H9 (cell line): ENCODE measurements around the gene WDR43. TPM values are rescaled to one million over a fixed set of nuclear protein-coding genes. Genes with fewer than 3 reads are reported as not detected.

Experiments
- DNase-seq: peaks from one replicate; pipeline ENCODE4 v3.0.0-alpha.2; 2017
- H2AFZ ChIP-seq: one replicate; pipeline ENCODE4 v1.6.1; 2013; ENCODE audit warnings: mild to moderate bottlenecking, low read length, control low read depth, moderate library complexity
- H2AK5ac ChIP-seq: 2 replicates; pipeline ENCODE4 v1.6.1; 2013; ENCODE audit warnings: low read length, control low read depth, mixed read lengths; ENCODE audit not compliant: insufficient read length
- H2BK120ac ChIP-seq: one replicate; pipeline ENCODE4 v1.6.1; 2013; ENCODE audit warnings: low read depth, mild to moderate bottlenecking, low read length, control low read depth, inconsistent platforms; ENCODE audit not compliant: poor library complexity, severe bottlenecking
- H2BK12ac ChIP-seq: 2 replicates; pipeline ENCODE4 v1.6.1; 2013; ENCODE audit warnings: low read length, control low read depth, mixed read lengths, low read depth; ENCODE audit not compliant: insufficient read length
- H2BK15ac ChIP-seq: 2 replicates; pipeline ENCODE4 v1.6.1; 2013; ENCODE audit warnings: low read depth, low read length, control low read depth
- H2BK20ac ChIP-seq: one replicate; pipeline ENCODE4 v1.6.1; 2013; ENCODE audit warnings: low read depth, mild to moderate bottlenecking, low read length, control low read depth, inconsistent platforms; ENCODE audit not compliant: poor library complexity, severe bottlenecking
- H2BK5ac ChIP-seq: 2 replicates; pipeline ENCODE4 v1.6.1; 2013; ENCODE audit warnings: low read length, control low read depth, mixed read lengths; ENCODE audit not compliant: insufficient read length
- H3K14ac ChIP-seq: 2 replicates; pipeline ENCODE4 v1.6.1; 2013; ENCODE audit warnings: low read length, control low read depth; ENCODE audit not compliant: insufficient read depth
- H3K18ac ChIP-seq: 2 replicates; pipeline ENCODE4 v1.6.1; 2013; ENCODE audit warnings: low read depth, mild to moderate bottlenecking, mixed read lengths, low read length, control low read depth; ENCODE audit not compliant: insufficient read length
- H3K23ac ChIP-seq: 2 replicates; pipeline ENCODE4 v1.6.1; 2013; ENCODE audit warnings: low read length, control low read depth, mixed read lengths, low read depth; ENCODE audit not compliant: insufficient read length
- H3K23me2 ChIP-seq: 2 replicates; pipeline ENCODE4 v1.6.1; 2013; ENCODE audit warnings: low read depth, mild to moderate bottlenecking, mixed read lengths, low read length, control low read depth; ENCODE audit not compliant: insufficient read length, poor library complexity, severe bottlenecking
- H3K27ac ChIP-seq: 2 replicates; pipeline ENCODE4 v1.5.1; 2013; ENCODE audit warnings: low read length, control low read depth, mixed read lengths, low read depth; ENCODE audit not compliant: insufficient read length
- H3K27me3 ChIP-seq: 2 replicates; pipeline ENCODE4 v1.6.1; 2013; ENCODE audit warnings: low read length, control low read depth, inconsistent platforms; ENCODE audit not compliant: insufficient read depth
- H3K4ac ChIP-seq: 2 replicates; pipeline ENCODE4 v1.6.1; 2013; ENCODE audit warnings: low read depth, mild to moderate bottlenecking, control low read depth, inconsistent platforms, low read length, moderate library complexity
- H3K4me1 ChIP-seq: 2 replicates; pipeline ENCODE4 v1.6.1; 2013; ENCODE audit warnings: low read length, control low read depth, inconsistent platforms; ENCODE audit not compliant: insufficient read depth
- H3K4me2 ChIP-seq: 2 replicates; pipeline ENCODE4 v1.6.1; 2013; ENCODE audit warnings: low read length, control low read depth, mixed read lengths; ENCODE audit not compliant: insufficient read length, insufficient read depth
- H3K56ac ChIP-seq: 2 replicates; pipeline ENCODE4 v1.6.1; 2013; ENCODE audit warnings: low read depth, mild to moderate bottlenecking, mixed read lengths, low read length, control low read depth; ENCODE audit not compliant: insufficient read length
- H3K79me1 ChIP-seq: 2 replicates; pipeline ENCODE4 v1.6.1; 2013; ENCODE audit warnings: low read depth, mild to moderate bottlenecking, moderate library complexity, low read length, control low read depth, inconsistent platforms; ENCODE audit not compliant: insufficient read depth, poor library complexity, severe bottlenecking
- H3K79me2 ChIP-seq: 2 replicates; pipeline ENCODE4 v1.6.1; 2013; ENCODE audit warnings: low read length, control low read depth, inconsistent platforms; ENCODE audit not compliant: insufficient read depth
- H3K9ac ChIP-seq: 2 replicates; pipeline ENCODE4 v1.6.1; 2013; ENCODE audit warnings: low read length, control low read depth, mixed read lengths; ENCODE audit not compliant: insufficient read length; ENCODE audit errors: extremely low read depth
- H3K9me3 ChIP-seq: one replicate; pipeline ENCODE4 v1.6.1; 2013; ENCODE audit warnings: low read depth, low read length, inconsistent platforms; ENCODE audit not compliant: control insufficient read depth
- H3T11ph ChIP-seq: one replicate; pipeline ENCODE4 v1.6.1; 2013; ENCODE audit warnings: mild to moderate bottlenecking, low read length, control low read depth, inconsistent platforms
- H4K20me1 ChIP-seq: one replicate; pipeline ENCODE4 v1.6.1; 2013; ENCODE audit not compliant: control insufficient read depth, insufficient read length, insufficient read depth
- H4K5ac ChIP-seq: 2 replicates; pipeline ENCODE4 v1.6.1; 2013; ENCODE audit warnings: low read depth, mild to moderate bottlenecking, mixed read lengths, low read length, control low read depth; ENCODE audit not compliant: insufficient read length
- H4K8ac ChIP-seq: replicated peaks from 2 replicates; pipeline ENCODE4 v1.6.1; 2013; ENCODE audit warnings: low read length, control low read depth, mixed read lengths, low read depth; ENCODE audit not compliant: insufficient read length
- H4K91ac ChIP-seq: 2 replicates; pipeline ENCODE4 v1.6.1; 2013; ENCODE audit warnings: low read depth, mild to moderate bottlenecking, moderate library complexity, mixed read lengths, low read length, control low read depth; ENCODE audit not compliant: insufficient read length
- H3K27ac Mint-ChIP-seq, 3 experiments: 2 replicates in 2 of 3; 3 replicates in 1 of 3; pipeline ENCODE4 v1.8.0; 2020 to 2021; ENCODE audit warnings: mixed read lengths in 3 of 3, mild to moderate bottlenecking in 1 of 3, moderate library complexity in 1 of 3
- H3K27me3 Mint-ChIP-seq: 2 replicates; pipeline ENCODE4 v1.8.0; 2021; ENCODE audit warnings: low read depth, mild to moderate bottlenecking, moderate library complexity, mixed read lengths
- H3K36me3 Mint-ChIP-seq, 3 experiments: 2 replicates in 2 of 3; 3 replicates in 1 of 3; pipeline ENCODE4 v1.8.0; 2020 to 2021; ENCODE audit warnings: low read depth in 3 of 3, mixed read lengths in 3 of 3; ENCODE audit not compliant: insufficient read depth in 1 of 3
- H3K4me1 Mint-ChIP-seq, 2 experiments: 2 replicates each; pipeline ENCODE4 v1.8.0; 2020; ENCODE audit warnings: mixed read lengths in 2 of 2
- H3K4me3 Mint-ChIP-seq, 2 experiments: 2 replicates in 1 of 2; 3 replicates in 1 of 2; pipeline ENCODE4 v1.8.0; 2020 to 2021; ENCODE audit warnings: mild to moderate bottlenecking in 2 of 2, mixed read lengths in 2 of 2, moderate library complexity in 1 of 2
- H3K9me3 Mint-ChIP-seq, 2 experiments: 2 replicates in 1 of 2; 3 replicates in 1 of 2; pipeline ENCODE4 v1.8.0; 2020; ENCODE audit warnings: mild to moderate bottlenecking in 2 of 2, mixed read lengths in 2 of 2, moderate library complexity in 1 of 2
- WGBS: extraction: QIAGEN DNeasy Blood & Tissue Kit; methylation state at CpG from one replicate; pipeline ENCODE4 v1.1.7; 2013; ENCODE audit warnings: missing lambda C conversion rate, low lambda C conversion rate, mixed read lengths; ENCODE audit not compliant: insufficient read length; ENCODE audit errors: extremely low coverage; 5-methylcytosine and 5-hydroxymethylcytosine counted together
- total RNA-seq: library from RNA; stranded (reverse); gene quantifications from 2 replicates; pipeline ENCODE4 v1.2.1, GENCODE V29; 2021
- TF ChIP-seq, protein P1 (sequence below): fragments of 200-600 bp; sonication (generic); conservative IDR thresholded peaks from 3 replicates; pipeline ENCODE4 v1.8.0; 2021; ENCODE audit warnings: antibody characterized with exemption, mild to moderate bottlenecking

The WDR43 gene
- total RNA-seq, 1 experiment from 2014 or later, result 186 TPM

- DNase-seq, result no peak
- H3K14ac ChIP-seq, result no peak overlapping the region
- H4K91ac ChIP-seq, result no peak overlapping the region
- H3K79me1 ChIP-seq, result no peaks in the 10 kb centered on the region
- H2BK20ac ChIP-seq, result no peak overlapping the region
- H3K27ac Mint-ChIP-seq, result no peak overlapping the region
- H3K23me2 ChIP-seq, result no peaks in the 10 kb centered on the region
- peaks cover 4 to 5% of the 10 kb centered on the region in 2 experiments; a peak in 3 of 4 replicates for H3K4me1 Mint-ChIP-seq
- no peaks in the 10 kb centered on the region for H3K9me3 ChIP-seq
- no peak overlapping the region for H3K27ac ChIP-seq
- no peak overlapping the region for H4K5ac ChIP-seq
- H2BK12ac ChIP-seq, result no peak overlapping the region
- no peak overlapping the region for H3T11ph ChIP-seq
- no peak overlapping the region for H2BK120ac ChIP-seq
- H2AFZ ChIP-seq, result no peak overlapping the region
- H3K27me3 Mint-ChIP-seq, result no peaks in the 10 kb centered on the region; the same call in 1 of the 2 replicates
- H2AK5ac ChIP-seq, result no peak overlapping the region
- no peak overlapping the region for H3K56ac ChIP-seq
- no CpG with 5 or more reads among the region's 7 CpGs for WGBS
- no peak overlapping the region for H3K4me2 ChIP-seq
- no peak overlapping the region for H2BK15ac ChIP-seq
- no peak overlapping the region for H3K4ac ChIP-seq
- no peaks in the 10 kb centered on the region for H4K20me1 ChIP-seq
- no peaks in the 10 kb centered on the region for H3K79me2 ChIP-seq
- no peaks in the 10 kb centered on the region for H3K27me3 ChIP-seq
- no peak overlapping the region for H3K9ac ChIP-seq
- no peak overlapping the region for H3K18ac ChIP-seq
- H3K9me3 Mint-ChIP-seq, result no peaks in the 10 kb centered on the region
- TF ChIP-seq, protein P1, sequence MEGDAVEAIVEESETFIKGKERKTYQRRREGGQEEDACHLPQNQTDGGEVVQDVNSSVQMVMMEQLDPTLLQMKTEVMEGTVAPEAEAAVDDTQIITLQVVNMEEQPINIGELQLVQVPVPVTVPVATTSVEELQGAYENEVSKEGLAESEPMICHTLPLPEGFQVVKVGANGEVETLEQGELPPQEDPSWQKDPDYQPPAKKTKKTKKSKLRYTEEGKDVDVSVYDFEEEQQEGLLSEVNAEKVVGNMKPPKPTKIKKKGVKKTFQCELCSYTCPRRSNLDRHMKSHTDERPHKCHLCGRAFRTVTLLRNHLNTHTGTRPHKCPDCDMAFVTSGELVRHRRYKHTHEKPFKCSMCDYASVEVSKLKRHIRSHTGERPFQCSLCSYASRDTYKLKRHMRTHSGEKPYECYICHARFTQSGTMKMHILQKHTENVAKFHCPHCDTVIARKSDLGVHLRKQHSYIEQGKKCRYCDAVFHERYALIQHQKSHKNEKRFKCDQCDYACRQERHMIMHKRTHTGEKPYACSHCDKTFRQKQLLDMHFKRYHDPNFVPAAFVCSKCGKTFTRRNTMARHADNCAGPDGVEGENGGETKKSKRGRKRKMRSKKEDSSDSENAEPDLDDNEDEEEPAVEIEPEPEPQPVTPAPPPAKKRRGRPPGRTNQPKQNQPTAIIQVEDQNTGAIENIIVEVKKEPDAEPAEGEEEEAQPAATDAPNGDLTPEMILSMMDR, result no peak
- H4K8ac ChIP-seq, result no peak overlapping the region
- no peak overlapping the region for H2BK5ac ChIP-seq
- no peaks in the 10 kb centered on the region for H3K4me1 ChIP-seq
- H3K36me3 Mint-ChIP-seq, result no peaks in the 10 kb centered on the region
- H3K23ac ChIP-seq, result no peak overlapping the region
- H3K4me3 Mint-ChIP-seq, result no peak overlapping the region
Observed at GRCh38 chr2:28979041-28979440, 84.6 kb downstream of the WDR43 start.
